ENCODE results near the gene COX6B2.
A peak's percentile ranks its signal among the peaks of the same experiment; 100 is the strongest.

COX6B2 gene

DNA sequence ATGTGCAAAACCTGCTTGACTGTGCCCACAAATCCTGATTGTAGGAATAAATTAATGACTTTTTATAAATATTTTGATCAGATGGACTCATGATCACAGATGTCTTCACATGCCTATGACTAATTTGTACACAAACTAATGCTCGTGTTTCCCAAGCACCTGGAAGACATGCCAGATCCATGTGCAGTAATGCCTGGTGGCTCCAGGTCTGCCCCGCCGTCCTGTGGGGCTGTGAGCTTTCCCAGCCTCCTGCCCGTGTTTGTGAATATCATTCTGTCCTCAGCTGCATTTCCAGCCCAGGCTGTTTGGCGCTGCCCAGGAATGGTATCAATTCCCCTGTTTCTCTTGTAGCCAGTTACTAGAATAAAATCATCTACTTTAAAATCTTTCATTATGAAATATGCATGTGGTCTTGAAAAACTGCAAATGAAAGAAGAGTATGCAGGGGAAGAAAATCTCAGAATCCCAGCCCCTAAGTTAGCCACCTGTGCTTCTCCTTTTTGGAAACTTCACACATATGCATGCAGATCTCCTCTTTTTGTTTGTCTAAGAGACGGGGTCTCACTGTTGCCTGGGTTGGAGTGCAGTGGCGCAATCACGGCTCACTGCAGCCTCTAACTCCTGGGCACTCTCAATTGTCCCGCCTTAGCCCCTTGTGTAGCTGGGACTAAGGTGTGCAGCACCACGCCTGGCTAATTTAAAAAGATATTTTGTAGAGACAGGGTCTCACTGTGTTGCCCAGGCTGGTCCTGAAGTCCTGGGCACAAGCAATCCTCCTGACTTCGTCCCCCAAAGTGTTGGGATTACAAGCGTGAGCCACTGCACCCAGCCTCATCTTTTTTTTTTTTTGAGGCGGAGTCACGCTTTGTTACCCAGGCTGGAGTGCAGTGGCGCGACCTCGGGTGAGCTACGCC lies 37.4 kb upstream of the COX6B2 start:
- no peak overlapping the region for H3K27ac ChIP-seq (ENCODE audit: extremely low read depth, low read depth, low read length)
- peaks cover 8 to 52% of the 10 kb centered on the region in 2 experiments for H3K36me3 ChIP-seq (ENCODE audit: control insufficient read depth in 2 of 2, insufficient read depth in 1 of 2, low read length in 2 of 2)
- TF ChIP-seq ZNF121 (tag by site-specific recombination; IDR thresholded peaks at IDR 0.05) (peak; percentile 72), ZNF248 (tag by site-specific recombination; IDR thresholded peaks at IDR 0.05) (no peak)
- POLR2A ChIA-PET, result interaction anchor here (0.9 to 7.3 kb wide), 9 partner anchors 8 to 112 kb away, joined by 3 to 78 read pairs (median 15); partner anchors contain the start of genes KMT5C and UBE2S
- H3K9me3 ChIP-seq (ENCODE audit: control insufficient read depth, insufficient read depth, low read depth, low read length), result no peaks in the 10 kb centered on the region
- H3K4me1 ChIP-seq (ENCODE audit: control insufficient read depth, insufficient read depth, low read length), result peaks cover 24% of the 10 kb centered on the region
- CTCF ChIA-PET, result interaction anchor here (0.5 to 3.9 kb wide), 3 partner anchors 63 to 140 kb away, joined by 3 to 14 read pairs (median 4); no protein-coding TSS in a partner anchor
- no peak overlapping the region for H3K4me3 ChIP-seq (ENCODE audit: low read depth, low read length)

DNA sequence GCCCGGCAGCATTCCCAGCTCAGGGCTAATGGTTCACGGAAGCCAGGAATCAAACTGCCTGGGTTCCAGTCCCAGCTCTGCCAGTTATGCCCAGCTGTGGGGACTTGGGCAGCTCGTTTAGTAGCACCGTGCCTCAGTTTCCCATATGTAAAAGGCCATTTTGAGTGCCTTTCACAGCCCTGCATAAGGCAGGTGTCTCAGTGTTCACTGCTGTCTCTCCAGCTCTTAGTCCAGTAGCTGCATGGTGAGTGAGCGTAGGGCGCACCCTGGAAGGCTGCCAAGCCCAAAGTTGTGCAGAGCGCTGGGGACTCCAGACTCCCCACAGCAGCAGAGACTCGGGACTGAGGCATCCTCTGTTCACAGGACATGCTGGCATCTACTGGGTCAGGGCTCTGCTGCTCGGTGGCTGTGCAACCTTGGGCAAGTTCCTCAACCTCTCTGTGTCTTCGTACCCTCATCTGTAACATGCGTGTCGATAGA lies 36.7 kb upstream of the COX6B2 start:
- POLR2A ChIA-PET, result interaction anchor here (0.9 to 7.3 kb wide), 7 partner anchors 9 to 132 kb away, joined by 3 to 78 read pairs (median 15); partner anchors contain the start of genes KMT5C and UBE2S
- H3K27ac ChIP-seq (ENCODE audit: extremely low read depth, low read depth, low read length), result no peak overlapping the region
- H3K4me1 ChIP-seq (ENCODE audit: control insufficient read depth, insufficient read depth, low read length), result peaks cover 25% of the 10 kb centered on the region
- peaks cover 8 to 59% of the 10 kb centered on the region in 2 experiments for H3K36me3 ChIP-seq (ENCODE audit: control insufficient read depth in 2 of 2, insufficient read depth in 1 of 2, low read length in 2 of 2)
- no peak overlapping the region for H3K4me3 ChIP-seq (ENCODE audit: low read depth, low read length)
- no peaks in the 10 kb centered on the region for H3K9me3 ChIP-seq (ENCODE audit: control insufficient read depth, insufficient read depth, low read depth, low read length)
- TF ChIP-seq ZNF560 (tag by site-specific recombination; IDR thresholded peaks at IDR 0.05; ENCODE audit: borderline replicate concordance) (no peak), ZNF768 (tag by site-specific recombination; IDR thresholded peaks at IDR 0.05) (peak; percentile 97), HOXD13 (CRISPR knock-in tag; IDR thresholded peaks at IDR 0.05; ENCODE audit: borderline replicate concordance) (0 out of 2 replicates have a peak, but pooled peaks have one; percentile 34), ZNF10 (tag by site-specific recombination; IDR thresholded peaks at IDR 0.05) (no peak), KLF8 (tag by site-specific recombination; IDR thresholded peaks at IDR 0.05) (0 out of 2 replicates have a peak, but pooled peaks have one; percentile 8), ZNF140 (tag by site-specific recombination; IDR thresholded peaks at IDR 0.05) (peak; percentile 43; the same call in 1 of the 2 replicates)
- CTCF ChIA-PET, result interaction anchor here (4.4 kb wide), 1 partner anchor 89 kb away, joined by 20 read pairs; no protein-coding TSS in a partner anchor

GRCh38 chr19:55390461-55390880 lies 36.0 kb upstream of the COX6B2 start:
- Histone ChIP-seq H3K9me3 (ENCODE audit: control insufficient read depth, insufficient read depth, low read depth, low read length) (no peaks in the 10 kb centered on the region), H3K4me1 (ENCODE audit: control insufficient read depth, insufficient read depth, low read length) (peaks cover 25% of the 10 kb centered on the region), H3K4me3 (ENCODE audit: low read depth, low read length) (no peak overlapping the region), H3K27ac (ENCODE audit: extremely low read depth, low read depth, low read length) (0 out of 2 replicates have a peak overlapping the region, but pooled peaks have one; percentile 19), H3K36me3 (ENCODE audit: control insufficient read depth in 2 of 2, insufficient read depth in 1 of 2, low read length in 2 of 2) (peaks cover 8 to 59% of the 10 kb centered on the region in 2 experiments)
- ChIA-PET POLR2A (interaction anchor here (0.7 to 7.3 kb wide), 9 partner anchors 9 to 131 kb away, joined by 3 to 78 read pairs (median 8); partner anchors contain the start of genes KMT5C and UBE2S), CTCF (interaction anchor here (0.6 to 4.4 kb wide), 5 partner anchors 27 to 249 kb away, joined by 3 to 20 read pairs (median 4); no protein-coding TSS in a partner anchor)
- TF ChIP-seq, protein P1, sequence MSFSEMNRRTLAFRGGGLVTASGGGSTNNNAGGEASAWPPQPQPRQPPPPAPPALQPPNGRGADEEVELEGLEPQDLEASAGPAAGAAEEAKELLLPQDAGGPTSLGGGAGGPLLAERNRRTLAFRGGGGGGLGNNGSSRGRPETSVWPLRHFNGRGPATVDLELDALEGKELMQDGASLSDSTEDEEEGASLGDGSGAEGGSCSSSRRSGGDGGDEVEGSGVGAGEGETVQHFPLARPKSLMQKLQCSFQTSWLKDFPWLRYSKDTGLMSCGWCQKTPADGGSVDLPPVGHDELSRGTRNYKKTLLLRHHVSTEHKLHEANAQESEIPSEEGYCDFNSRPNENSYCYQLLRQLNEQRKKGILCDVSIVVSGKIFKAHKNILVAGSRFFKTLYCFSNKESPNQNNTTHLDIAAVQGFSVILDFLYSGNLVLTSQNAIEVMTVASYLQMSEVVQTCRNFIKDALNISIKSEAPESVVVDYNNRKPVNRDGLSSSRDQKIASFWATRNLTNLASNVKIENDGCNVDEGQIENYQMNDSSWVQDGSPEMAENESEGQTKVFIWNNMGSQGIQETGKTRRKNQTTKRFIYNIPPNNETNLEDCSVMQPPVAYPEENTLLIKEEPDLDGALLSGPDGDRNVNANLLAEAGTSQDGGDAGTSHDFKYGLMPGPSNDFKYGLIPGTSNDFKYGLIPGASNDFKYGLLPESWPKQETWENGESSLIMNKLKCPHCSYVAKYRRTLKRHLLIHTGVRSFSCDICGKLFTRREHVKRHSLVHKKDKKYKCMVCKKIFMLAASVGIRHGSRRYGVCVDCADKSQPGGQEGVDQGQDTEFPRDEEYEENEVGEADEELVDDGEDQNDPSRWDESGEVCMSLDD (tag by site-specific recombination; IDR thresholded peaks at IDR 0.05), result no peak
- TF ChIP-seq ZNF555 (tag by site-specific recombination; conservative IDR thresholded peaks at IDR 0.05) (no peak), ZNF366 (tag by site-specific recombination; conservative IDR thresholded peaks at IDR 0.05) (no peak), ZFP37 (tag by site-specific recombination; IDR thresholded peaks at IDR 0.05) (no peak), KLF16 (tag by site-specific recombination; IDR thresholded peaks at IDR 0.05) (no peak), ZNF626 (tag by site-specific recombination; IDR thresholded peaks at IDR 0.05) (no peak), ZNF221 (tag by site-specific recombination; IDR thresholded peaks at IDR 0.05; ENCODE audit: borderline replicate concordance) (no peak), ZNF48 (tag by site-specific recombination; IDR thresholded peaks at IDR 0.05) (no peak), ZNF423 (tag by site-specific recombination; IDR thresholded peaks at IDR 0.05) (peak; percentile 69), ZNF768 (tag by site-specific recombination; IDR thresholded peaks at IDR 0.05) (peak; percentile 44; the same call in 1 of the 2 replicates), ZNF654 (tag by site-specific recombination; IDR thresholded peaks at IDR 0.05; ENCODE audit: low read depth) (no peak), ZNF600 (tag by site-specific recombination; IDR thresholded peaks at IDR 0.05) (peak; percentile 88), GLIS2 (tag by site-specific recombination; IDR thresholded peaks at IDR 0.05) (peak; percentile 64), ZIC2 (tag by site-specific recombination; IDR thresholded peaks at IDR 0.05) (peak; percentile 99), GLI2 (tag by site-specific recombination; IDR thresholded peaks at IDR 0.05; ENCODE audit: borderline replicate concordance, low read depth) (no peak)
- TF ChIP-seq, protein P2, sequence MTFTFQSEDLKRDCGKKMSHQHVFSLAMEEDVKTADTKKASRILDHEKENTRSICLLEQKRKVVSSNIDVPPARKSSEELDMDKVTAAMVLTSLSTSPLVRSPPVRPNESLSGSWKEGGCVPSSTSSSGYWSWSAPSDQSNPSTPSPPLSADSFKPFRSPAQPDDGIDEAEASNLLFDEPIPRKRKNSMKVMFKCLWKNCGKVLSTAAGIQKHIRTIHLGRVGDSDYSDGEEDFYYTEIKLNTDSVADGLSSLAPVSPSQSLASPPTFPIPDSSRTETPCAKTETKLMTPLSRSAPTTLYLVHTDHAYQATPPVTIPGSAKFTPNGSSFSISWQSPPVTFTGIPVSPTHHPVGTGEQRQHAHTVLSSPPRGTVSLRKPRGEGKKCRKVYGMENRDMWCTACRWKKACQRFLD (tag by site-specific recombination; IDR thresholded peaks at IDR 0.05), result no peak
- TF ChIP-seq, protein P3, sequence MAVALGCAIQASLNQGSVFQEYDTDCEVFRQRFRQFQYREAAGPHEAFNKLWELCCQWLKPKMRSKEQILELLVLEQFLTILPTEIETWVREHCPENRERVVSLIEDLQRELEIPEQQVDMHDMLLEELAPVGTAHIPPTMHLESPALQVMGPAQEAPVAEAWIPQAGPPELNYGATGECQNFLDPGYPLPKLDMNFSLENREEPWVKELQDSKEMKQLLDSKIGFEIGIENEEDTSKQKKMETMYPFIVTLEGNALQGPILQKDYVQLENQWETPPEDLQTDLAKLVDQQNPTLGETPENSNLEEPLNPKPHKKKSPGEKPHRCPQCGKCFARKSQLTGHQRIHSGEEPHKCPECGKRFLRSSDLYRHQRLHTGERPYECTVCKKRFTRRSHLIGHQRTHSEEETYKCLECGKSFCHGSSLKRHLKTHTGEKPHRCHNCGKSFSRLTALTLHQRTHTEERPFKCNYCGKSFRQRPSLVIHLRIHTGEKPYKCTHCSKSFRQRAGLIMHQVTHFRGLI (tag by site-specific recombination; IDR thresholded peaks at IDR 0.05), result peak; percentile 97

Measured in HEK293 (cell line).